Liver (tissue), 3 donors: ENCODE results near the gene SRRM1.

Source experiments
- EGR1 ChIP-seq, 2 donors: IDR thresholded peaks; 2 replicates each; pipeline ENCODE4 v1.6.1; 2016 to 2018; ENCODE audit warnings: antibody characterized with exemption in 2 of 2, low read depth in 2 of 2
- FOXA1 ChIP-seq: IDR thresholded peaks from 2 replicates; pipeline ENCODE4 v1.6.1; 2016; ENCODE audit warnings: antibody characterized with exemption
- FOXA2 ChIP-seq: IDR thresholded peaks from 2 replicates; pipeline ENCODE4 v1.6.1; 2016; ENCODE audit warnings: antibody characterized with exemption
- JUND ChIP-seq, 2 donors: IDR thresholded peaks; 2 replicates each; pipeline ENCODE4 v1.6.1; 2016; ENCODE audit warnings: antibody characterized with exemption in 2 of 2
- RAD21 ChIP-seq, 2 donors: IDR thresholded peaks; 2 replicates each; pipeline ENCODE4 v1.6.1; 2016; ENCODE audit warnings: antibody characterized with exemption in 2 of 2, mild to moderate bottlenecking in 2 of 2
- RXRA ChIP-seq, 2 donors: IDR thresholded peaks; 2 replicates each; pipeline ENCODE4 v1.6.1; 2017 to 2018; ENCODE audit warnings: antibody characterized with exemption in 2 of 2, mild to moderate bottlenecking in 1 of 2
- SP1 ChIP-seq: IDR thresholded peaks from 2 replicates; pipeline ENCODE4 v1.6.1; 2018; ENCODE audit warnings: antibody characterized with exemption, mild to moderate bottlenecking
- TAF1 ChIP-seq: conservative IDR thresholded peaks from 2 replicates; pipeline ENCODE4 v1.6.1; 2016; ENCODE audit warnings: antibody characterized with exemption, mild to moderate bottlenecking
- YY1 ChIP-seq: IDR thresholded peaks from 2 replicates; pipeline ENCODE4 v1.6.1; 2016; ENCODE audit warnings: antibody characterized with exemption, mild to moderate bottlenecking
- TF ChIP-seq, protein P1 (sequence below): fragments of 150-350 bp; IDR thresholded peaks from 2 replicates; pipeline ENCODE4 v1.5.1; 2017; ENCODE audit warnings: improper control_type of control experiment, low read depth, low read length; ENCODE audit not compliant: missing input control
- TF ChIP-seq, protein P2 (sequence below): IDR thresholded peaks from 2 replicates; pipeline ENCODE4 v1.6.1; 2016; ENCODE audit warnings: antibody characterized with exemption, mild to moderate bottlenecking
- TF ChIP-seq, protein P3 (sequence below): IDR thresholded peaks from 2 replicates; pipeline ENCODE4 v1.6.1; 2016; ENCODE audit warnings: antibody characterized with exemption
- TF ChIP-seq, protein P4 (sequence below): IDR thresholded peaks from 2 replicates; pipeline ENCODE4 v1.6.1; 2016; ENCODE audit warnings: antibody characterized with exemption
- TF ChIP-seq, protein P5 (sequence below): IDR thresholded peaks from 2 replicates; pipeline ENCODE4 v1.6.1; 2016; ENCODE audit warnings: antibody characterized with exemption
- donor health status: healthy.
- donor health status: healthy.

DNA sequence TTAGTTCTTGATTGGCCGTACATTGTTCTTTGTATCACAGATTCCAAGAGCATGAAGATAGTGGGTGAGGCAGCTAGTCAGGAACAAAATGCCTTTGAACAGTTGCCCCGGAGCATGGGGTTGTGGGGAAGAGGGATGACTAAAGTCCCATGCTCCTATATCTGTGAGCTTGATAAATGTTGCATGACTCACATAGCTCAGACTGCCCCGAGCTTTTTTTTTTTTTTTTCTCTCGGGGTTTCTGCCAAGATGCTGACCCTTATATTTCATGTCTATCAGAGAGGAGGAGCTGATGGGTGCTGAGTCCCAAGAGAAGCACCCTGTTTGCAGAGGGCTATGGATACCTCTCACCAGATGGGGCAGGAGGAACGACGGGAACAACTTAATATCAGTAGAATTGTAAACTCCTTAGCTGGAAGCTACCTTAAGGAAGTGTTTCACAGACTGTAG is 40.6 kb downstream of the SRRM1 start:
- TF ChIP-seq, protein P1, sequence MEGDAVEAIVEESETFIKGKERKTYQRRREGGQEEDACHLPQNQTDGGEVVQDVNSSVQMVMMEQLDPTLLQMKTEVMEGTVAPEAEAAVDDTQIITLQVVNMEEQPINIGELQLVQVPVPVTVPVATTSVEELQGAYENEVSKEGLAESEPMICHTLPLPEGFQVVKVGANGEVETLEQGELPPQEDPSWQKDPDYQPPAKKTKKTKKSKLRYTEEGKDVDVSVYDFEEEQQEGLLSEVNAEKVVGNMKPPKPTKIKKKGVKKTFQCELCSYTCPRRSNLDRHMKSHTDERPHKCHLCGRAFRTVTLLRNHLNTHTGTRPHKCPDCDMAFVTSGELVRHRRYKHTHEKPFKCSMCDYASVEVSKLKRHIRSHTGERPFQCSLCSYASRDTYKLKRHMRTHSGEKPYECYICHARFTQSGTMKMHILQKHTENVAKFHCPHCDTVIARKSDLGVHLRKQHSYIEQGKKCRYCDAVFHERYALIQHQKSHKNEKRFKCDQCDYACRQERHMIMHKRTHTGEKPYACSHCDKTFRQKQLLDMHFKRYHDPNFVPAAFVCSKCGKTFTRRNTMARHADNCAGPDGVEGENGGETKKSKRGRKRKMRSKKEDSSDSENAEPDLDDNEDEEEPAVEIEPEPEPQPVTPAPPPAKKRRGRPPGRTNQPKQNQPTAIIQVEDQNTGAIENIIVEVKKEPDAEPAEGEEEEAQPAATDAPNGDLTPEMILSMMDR: no peak
- TF ChIP-seq, protein P2, sequence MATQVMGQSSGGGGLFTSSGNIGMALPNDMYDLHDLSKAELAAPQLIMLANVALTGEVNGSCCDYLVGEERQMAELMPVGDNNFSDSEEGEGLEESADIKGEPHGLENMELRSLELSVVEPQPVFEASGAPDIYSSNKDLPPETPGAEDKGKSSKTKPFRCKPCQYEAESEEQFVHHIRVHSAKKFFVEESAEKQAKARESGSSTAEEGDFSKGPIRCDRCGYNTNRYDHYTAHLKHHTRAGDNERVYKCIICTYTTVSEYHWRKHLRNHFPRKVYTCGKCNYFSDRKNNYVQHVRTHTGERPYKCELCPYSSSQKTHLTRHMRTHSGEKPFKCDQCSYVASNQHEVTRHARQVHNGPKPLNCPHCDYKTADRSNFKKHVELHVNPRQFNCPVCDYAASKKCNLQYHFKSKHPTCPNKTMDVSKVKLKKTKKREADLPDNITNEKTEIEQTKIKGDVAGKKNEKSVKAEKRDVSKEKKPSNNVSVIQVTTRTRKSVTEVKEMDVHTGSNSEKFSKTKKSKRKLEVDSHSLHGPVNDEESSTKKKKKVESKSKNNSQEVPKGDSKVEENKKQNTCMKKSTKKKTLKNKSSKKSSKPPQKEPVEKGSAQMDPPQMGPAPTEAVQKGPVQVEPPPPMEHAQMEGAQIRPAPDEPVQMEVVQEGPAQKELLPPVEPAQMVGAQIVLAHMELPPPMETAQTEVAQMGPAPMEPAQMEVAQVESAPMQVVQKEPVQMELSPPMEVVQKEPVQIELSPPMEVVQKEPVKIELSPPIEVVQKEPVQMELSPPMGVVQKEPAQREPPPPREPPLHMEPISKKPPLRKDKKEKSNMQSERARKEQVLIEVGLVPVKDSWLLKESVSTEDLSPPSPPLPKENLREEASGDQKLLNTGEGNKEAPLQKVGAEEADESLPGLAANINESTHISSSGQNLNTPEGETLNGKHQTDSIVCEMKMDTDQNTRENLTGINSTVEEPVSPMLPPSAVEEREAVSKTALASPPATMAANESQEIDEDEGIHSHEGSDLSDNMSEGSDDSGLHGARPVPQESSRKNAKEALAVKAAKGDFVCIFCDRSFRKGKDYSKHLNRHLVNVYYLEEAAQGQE: no peak
- TF ChIP-seq YY1: no peak
- TF ChIP-seq SP1: no peak
- TF ChIP-seq JUND (IDR thresholded peaks at IDR 0.05): no peak
- TF ChIP-seq, protein P3, sequence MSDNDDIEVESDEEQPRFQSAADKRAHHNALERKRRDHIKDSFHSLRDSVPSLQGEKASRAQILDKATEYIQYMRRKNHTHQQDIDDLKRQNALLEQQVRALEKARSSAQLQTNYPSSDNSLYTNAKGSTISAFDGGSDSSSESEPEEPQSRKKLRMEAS: no peak
- no peak for TF ChIP-seq RAD21 (IDR thresholded peaks at IDR 0.05)
- TF ChIP-seq, protein P4, sequence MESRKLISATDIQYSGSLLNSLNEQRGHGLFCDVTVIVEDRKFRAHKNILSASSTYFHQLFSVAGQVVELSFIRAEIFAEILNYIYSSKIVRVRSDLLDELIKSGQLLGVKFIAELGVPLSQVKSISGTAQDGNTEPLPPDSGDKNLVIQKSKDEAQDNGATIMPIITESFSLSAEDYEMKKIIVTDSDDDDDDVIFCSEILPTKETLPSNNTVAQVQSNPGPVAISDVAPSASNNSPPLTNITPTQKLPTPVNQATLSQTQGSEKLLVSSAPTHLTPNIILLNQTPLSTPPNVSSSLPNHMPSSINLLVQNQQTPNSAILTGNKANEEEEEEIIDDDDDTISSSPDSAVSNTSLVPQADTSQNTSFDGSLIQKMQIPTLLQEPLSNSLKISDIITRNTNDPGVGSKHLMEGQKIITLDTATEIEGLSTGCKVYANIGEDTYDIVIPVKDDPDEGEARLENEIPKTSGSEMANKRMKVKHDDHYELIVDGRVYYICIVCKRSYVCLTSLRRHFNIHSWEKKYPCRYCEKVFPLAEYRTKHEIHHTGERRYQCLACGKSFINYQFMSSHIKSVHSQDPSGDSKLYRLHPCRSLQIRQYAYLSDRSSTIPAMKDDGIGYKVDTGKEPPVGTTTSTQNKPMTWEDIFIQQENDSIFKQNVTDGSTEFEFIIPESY: no peak
- no peak for TF ChIP-seq TAF1
- TF ChIP-seq FOXA1: no peak
- TF ChIP-seq, protein P5, sequence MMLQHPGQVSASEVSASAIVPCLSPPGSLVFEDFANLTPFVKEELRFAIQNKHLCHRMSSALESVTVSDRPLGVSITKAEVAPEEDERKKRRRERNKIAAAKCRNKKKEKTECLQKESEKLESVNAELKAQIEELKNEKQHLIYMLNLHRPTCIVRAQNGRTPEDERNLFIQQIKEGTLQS: no peak
- no peak for TF ChIP-seq EGR1 (IDR thresholded peaks at IDR 0.05; ENCODE audit: low read depth in 2 of 2)
- TF ChIP-seq RXRA (IDR thresholded peaks at IDR 0.05): no peak
- TF ChIP-seq FOXA2: no peak
